ENCODE measurements around the gene SLC2A9.

- TF ChIP-seq CTCF (conservative IDR thresholded peaks at IDR 0.05 in 1 of 2, IDR thresholded peaks at IDR 0.05 in 1 of 2; ENCODE audit: low read depth in 1 of 2, low read length in 2 of 2): no peak
- no peak for TF ChIP-seq EZH2 (IDR thresholded peaks at IDR 0.05; ENCODE audit: low read length, missing control alignments)
These were observed 196.2 kb downstream of the SLC2A9 start for GRCh38 chr4:9825049-9825448.
